AG09319 (cell line): ENCODE measurements around the gene OR9Q2.

ENCODE experiments used
- DNase-seq: peaks from one replicate; pipeline ENCODE4 v3.0.0-alpha.2; 2010; ENCODE audit warnings: low read depth; ENCODE audit errors: extremely low read depth
- TF ChIP-seq, protein P1 (sequence below): IDR thresholded peaks from 2 replicates; pipeline ENCODE4 v1.5.1; 2011; ENCODE audit warnings: low read depth, mild to moderate bottlenecking, inconsistent platforms, low read length, moderate library complexity

The OR9Q2 gene

DNA sequence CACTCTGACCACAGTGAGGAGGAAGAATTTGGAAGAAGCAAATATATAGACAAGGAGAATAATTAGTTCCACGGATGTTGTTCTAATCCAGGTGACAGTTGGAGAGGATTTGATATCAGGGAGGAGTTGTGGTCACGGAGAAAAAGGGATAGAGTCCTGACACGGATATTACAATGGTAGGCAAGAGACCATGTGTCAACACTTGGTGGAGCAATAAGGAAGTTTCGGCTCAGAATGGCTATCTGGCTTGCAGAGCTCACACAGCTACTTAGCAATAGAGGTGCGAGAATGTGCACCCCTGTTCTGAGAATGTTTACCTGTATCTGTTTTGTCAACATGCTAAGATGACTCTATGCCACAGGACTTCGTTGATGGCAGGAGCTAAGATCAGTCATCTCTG is 10.4 kb upstream of the OR9Q2 start:
- no peak for DNase-seq
- TF ChIP-seq, protein P1, sequence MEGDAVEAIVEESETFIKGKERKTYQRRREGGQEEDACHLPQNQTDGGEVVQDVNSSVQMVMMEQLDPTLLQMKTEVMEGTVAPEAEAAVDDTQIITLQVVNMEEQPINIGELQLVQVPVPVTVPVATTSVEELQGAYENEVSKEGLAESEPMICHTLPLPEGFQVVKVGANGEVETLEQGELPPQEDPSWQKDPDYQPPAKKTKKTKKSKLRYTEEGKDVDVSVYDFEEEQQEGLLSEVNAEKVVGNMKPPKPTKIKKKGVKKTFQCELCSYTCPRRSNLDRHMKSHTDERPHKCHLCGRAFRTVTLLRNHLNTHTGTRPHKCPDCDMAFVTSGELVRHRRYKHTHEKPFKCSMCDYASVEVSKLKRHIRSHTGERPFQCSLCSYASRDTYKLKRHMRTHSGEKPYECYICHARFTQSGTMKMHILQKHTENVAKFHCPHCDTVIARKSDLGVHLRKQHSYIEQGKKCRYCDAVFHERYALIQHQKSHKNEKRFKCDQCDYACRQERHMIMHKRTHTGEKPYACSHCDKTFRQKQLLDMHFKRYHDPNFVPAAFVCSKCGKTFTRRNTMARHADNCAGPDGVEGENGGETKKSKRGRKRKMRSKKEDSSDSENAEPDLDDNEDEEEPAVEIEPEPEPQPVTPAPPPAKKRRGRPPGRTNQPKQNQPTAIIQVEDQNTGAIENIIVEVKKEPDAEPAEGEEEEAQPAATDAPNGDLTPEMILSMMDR = no peak

GRCh38 chr11:58179648-58180047 is 9.2 kb upstream of the OR9Q2 start:
- no peak for DNase-seq
- TF ChIP-seq, protein P1 = no peak

- TF ChIP-seq, protein P1 = no peak
- no peak for DNase-seq
Observed at GRCh38 chr11:58186938-58187337, 1.9 kb upstream of the OR9Q2 start.

DNA sequence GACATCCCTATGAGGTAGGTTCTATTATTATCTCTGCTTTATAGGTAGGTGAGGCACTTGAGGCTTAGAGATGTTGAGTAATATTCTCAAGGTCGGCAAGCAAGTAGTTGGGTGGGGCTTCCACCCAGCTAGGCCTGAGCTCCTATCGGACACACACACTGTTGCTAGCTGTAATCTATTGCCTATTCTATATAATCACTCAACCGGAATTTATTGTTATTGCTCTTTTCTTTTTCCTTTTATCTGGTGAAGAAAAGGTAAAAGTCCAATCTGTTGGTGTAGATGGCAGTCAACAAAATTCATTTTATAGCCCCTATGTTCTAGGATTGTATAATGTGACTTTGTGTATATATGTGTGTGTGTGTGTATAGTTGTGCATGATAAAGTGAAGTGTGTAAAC is 3.4 kb downstream of the OR9Q2 start:
- TF ChIP-seq, protein P1 = no peak
- no peak for DNase-seq

DNA sequence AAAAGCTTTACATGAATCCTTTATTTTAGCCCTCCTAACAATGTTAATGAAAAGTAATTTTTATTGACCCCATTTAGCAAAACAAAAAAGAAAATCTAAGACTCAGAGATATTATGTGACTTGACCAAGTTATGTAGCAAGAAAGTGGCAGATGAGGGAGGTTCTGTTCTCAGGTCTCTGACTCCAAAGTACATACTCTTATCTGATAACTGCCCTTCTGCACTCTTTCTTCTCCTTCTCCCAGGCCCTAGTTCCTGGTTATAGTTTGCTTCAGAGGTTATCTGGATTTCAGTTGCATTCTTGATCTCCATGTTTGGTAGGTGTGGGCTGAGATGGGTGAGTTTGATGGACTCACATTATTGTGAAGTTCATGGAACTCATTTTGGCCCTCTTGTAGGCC is 4.5 kb downstream of the OR9Q2 start:
- DNase-seq = no peak
- TF ChIP-seq, protein P1 = no peak

GRCh38 chr11:58195939-58196338 is 7.1 kb downstream of the OR9Q2 start:
- DNase-seq = no peak

DNA sequence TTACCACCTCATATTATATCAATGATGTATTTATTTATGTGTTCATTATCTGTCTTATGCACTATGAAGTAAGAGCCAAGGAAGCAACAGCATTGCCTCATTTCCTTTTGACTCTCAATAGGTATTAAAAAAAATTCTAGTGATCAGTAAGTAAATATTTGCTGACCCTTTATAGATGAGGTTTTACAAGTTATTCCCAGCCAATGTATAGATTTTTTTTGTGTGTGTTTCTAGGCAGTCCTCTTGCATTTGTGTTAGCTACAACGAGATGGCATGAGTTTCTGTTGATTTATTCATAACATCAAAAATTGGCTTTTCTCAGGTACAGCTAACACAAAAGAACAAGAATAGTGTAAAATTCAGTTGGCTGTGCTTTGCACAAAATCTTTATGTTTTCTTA is 10.4 kb downstream of the OR9Q2 start:
- DNase-seq = no peak
- TF ChIP-seq, protein P1 = no peak

More at GRCh38 chr11:58195939-58196338, 7.1 kb downstream of the OR9Q2 start:
- TF ChIP-seq, protein P1 = no peak
